GM23248 (cell line): ENCODE measurements around the gene SDC3.

Source experiments
- EZH2 ChIP-seq: fragments of 200-600 bp; sonication (generic); IDR thresholded peaks from 2 replicates; pipeline ENCODE4 v1.6.1; 2018; ENCODE audit warnings: antibody characterized with exemption, mild to moderate bottlenecking; ENCODE audit not compliant: insufficient read depth, poor library complexity, severe bottlenecking
- EZH2phosphoT487 ChIP-seq: fragments of 200-600 bp; sonication (generic); IDR thresholded peaks from 2 replicates; pipeline ENCODE4 v1.6.1; 2018; ENCODE audit warnings: antibody characterized with exemption, moderate library complexity, mild to moderate bottlenecking, low read depth; ENCODE audit not compliant: insufficient read depth

DNA sequence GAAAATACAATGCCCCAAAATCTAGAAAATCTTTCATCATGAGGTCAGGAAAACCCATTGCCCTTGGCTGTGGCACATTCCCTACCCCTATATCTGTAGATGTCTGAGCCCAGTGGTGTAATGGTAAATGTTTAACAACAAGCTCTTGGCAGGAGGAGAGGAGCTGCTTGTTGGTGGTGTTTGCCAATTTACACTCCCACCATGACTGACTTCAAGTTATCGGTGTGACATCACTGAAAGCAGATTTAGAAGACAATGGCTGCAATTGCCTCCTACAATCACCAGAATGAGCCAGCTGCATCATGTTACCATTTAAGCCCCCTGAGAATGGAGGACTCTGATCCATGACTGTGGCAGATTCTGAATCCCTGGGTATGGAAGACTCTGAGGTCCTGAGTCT is 70.9 kb downstream of the SDC3 start:
- no peak for TF ChIP-seq EZH2phosphoT487
- TF ChIP-seq EZH2 = no peak
